GM21825 (cell line): ENCODE data around the gene AJUBA.
"Not testable (repeated sequence)": the region's sequence is repeated elsewhere in the genome, so short reads cannot be mapped to it uniquely, and the experiment has no call there.

Experiments
- ATAC-seq: cut with Tn5 transposase; IDR thresholded peaks from one replicate; pipeline ENCODE4 v1.9.1; 2021; ENCODE audit warnings: mild to moderate bottlenecking, moderate library complexity; ENCODE audit not compliant: unreplicated experiment

AJUBA gene

DNA sequence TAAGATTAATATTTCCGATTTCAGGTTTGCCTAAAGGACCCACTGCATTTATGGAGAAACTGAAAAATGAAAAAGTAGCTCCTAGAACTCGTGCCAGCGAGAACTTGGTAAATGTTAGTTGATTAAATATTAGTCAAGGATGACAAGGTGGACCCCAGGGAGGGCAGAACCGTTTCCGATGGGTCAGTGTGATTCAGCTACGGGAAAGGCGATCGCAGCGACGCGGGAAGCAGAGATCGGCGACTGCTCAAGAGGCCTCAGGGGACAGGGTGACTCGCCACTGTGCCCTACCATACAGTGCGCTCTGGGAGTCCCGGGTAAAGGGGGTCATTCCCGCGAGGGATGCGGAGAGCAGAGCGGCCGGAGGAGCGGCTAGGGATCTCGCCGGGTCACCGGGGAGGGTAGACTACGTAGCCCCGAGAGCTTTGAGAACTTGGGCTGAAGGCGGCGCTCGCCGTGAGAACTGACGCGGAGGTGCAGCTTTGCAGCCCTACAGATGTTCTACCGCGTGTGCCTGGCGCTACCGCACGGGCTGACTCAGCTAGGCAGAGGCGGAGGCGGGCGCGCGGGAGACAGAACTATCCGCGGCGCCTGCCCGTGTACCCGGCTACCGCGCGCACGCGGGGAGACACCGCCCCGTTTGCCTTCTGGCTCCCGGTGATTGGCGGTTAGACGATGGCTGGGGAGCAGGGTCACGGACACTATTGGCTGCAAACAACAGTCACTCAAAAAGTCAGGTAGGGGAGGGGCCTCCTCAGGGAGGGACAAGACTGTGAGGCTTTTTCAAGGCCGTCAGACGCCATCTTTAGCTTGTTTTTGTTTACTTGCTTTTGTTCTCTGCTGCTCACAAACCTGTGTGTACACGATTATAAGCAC lies 24.4 kb upstream of the AJUBA start:
- peak; percentile 95 for ATAC-seq

DNA sequence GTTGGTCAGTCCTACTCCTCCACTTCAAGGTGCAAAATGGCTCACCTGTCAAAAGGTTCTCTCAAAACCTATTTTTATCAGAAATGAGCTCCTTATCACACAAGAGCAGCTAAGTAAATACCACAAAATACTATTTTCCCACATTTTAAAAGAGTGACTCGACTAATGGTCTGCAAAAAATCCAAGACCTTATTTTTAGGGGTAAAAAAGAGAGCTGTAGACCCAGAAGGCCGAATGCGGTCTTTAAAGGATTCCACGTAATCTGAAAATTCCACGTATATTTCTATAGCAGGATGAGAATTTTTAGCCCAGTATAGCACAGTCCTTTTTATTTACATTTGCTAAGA lies 23.8 kb upstream of the AJUBA start:
- ATAC-seq, result no peak

DNA sequence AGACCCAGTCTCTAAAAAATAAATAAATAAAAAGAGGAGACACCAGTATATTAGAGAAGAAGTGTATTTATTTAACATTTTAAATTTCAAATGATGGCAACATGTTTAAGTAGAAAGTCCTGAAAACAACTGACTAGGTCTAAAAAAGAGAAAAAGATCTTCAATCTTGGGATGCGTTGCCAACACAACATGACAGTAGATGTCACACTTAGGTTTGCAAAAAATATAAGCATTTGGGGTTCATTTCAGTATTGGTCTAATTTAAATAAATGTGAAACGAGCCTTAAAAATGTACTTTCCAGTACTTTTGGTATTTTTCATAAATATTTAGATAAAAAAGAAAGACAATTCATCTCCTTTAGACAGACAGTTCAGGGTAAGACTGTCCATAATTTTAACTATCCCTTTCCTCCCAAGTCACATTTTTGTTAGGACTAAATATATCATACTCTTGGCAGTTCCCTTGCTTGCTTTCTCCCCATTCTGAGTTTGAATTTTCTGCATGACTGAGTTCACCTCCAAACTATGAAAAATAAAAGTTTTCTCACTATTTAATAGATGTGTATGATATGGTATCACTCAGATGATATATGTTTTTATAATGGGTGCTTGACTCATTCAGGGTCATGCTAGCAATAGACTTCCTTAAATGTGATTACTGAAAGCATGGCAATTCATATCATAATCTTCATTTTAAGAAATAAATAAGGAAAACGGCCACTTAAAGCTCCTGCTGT lies 23.3 kb upstream of the AJUBA start:
- ATAC-seq, result no peak

DNA sequence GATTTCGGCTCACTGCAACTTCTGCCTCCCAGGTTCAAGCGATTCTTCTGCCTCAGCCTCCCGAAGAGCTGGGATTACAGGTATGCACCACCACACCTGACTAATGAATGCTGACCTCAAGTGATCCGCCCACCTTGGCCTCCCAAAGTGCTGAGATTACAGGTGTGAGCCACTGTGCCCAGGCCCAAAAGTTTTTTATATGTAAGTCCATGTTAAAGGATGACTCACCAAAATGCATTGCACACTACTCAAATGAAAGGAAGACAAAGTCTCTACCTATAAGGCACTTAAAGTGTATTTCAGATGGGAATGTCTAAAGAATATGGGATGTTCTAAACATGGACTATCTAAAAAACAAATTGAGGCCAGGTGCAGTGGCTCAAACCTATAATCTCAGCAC lies 21.9 kb upstream of the AJUBA start:
- ATAC-seq, result not testable (repeated sequence)

DNA sequence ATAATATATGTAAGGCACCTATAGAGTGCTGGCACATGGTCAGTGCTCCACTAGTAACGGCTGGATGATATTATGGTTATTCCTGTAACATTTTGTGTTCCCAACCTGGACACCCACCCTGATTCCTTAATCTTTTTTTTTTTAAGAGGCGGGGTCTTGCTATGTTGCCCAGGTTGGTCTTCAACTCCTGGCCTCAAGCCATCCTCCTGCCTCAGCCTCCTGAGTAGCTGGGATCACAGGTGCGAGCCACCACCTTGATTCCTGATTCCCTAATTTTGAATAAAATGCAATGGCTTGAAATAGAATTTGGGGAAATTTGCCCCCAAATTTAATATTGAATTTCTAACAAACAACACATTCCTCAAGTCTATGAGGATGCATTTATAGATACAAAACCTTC lies 20.2 kb upstream of the AJUBA start:
- no peak for ATAC-seq

DNA sequence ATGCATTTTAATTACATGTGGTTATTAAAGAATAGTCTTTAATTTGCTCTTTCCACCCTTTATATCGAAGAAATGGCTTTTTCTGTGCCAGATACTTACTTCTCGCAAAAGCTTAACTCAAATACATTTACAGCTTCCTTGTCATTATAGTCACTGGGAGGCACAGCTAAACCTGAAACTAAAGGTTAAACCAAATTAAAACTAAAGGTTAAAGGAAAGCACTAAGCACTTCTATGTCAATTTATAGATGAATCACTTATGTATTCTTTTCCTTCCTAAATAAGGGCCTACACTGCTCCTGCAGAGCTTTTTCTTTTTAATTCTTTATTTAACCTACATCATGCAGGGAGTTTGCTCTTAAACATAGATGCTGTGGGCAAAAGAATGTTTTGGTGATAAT lies 18.5 kb upstream of the AJUBA start:
- no peak for ATAC-seq

DNA sequence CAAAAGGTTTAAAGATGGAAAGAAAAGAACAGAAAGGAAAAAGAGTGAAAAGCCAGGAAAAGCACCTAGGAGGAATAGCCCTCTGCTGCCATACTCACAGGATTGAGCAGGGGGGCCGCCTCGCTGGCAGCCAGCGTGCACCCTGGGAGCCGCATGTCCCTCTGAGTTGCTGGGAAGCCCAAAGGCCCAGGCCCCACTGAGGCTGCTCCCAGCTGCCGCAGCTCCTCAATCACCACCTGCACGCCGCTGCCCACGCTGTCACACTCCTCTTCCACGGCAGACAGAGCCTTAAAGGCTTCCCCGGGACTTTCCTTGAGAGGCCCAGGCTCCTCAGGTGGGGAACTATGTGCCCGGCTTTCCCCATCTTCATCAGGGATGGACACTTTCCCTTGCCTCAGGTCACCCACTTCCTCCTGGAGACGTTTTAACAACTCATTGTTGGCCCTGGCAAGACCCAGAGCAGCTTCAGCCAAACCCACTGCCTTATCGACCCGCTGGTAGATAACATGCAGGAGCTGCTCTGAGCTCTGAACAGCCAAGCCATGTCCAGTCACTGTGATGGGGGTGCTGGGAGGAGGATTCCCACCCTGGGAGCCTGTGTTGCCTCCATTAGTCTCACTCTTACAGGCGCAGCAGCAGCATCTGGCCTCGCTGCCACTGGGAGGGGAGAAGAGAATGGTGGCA lies 16.1 kb upstream of the AJUBA start:
- no peak for ATAC-seq

DNA sequence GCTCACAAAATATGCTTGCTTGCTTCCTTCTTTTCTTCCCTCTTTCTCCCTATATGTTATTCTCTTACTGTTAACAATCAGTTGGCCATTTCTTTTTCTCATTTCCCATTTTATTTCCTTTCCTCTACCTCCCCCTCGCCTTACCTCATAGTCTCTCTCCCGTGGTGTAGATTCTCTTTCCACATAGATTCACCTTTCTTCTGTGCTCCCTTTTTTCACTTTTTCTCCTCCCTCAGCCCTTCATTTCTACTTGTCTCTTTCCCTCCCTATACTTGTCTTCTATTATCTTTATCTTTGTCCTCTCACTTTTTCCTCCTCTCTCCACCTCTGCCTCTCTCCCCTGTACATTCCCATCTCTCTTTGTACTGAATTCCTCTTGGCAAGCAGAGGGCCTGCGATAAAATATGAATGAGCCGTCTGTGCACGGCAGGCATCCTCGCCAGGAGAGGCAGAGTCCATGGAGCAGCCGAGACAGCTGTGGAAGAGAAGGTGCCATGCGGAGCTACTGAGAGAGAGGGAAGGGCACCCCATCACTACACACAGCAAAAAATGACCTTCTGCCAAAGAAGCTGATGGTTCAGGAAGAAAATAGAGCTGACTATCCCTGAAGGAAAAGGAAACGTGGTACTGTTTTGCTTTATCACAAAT lies 15.4 kb upstream of the AJUBA start:
- no peak for ATAC-seq

DNA sequence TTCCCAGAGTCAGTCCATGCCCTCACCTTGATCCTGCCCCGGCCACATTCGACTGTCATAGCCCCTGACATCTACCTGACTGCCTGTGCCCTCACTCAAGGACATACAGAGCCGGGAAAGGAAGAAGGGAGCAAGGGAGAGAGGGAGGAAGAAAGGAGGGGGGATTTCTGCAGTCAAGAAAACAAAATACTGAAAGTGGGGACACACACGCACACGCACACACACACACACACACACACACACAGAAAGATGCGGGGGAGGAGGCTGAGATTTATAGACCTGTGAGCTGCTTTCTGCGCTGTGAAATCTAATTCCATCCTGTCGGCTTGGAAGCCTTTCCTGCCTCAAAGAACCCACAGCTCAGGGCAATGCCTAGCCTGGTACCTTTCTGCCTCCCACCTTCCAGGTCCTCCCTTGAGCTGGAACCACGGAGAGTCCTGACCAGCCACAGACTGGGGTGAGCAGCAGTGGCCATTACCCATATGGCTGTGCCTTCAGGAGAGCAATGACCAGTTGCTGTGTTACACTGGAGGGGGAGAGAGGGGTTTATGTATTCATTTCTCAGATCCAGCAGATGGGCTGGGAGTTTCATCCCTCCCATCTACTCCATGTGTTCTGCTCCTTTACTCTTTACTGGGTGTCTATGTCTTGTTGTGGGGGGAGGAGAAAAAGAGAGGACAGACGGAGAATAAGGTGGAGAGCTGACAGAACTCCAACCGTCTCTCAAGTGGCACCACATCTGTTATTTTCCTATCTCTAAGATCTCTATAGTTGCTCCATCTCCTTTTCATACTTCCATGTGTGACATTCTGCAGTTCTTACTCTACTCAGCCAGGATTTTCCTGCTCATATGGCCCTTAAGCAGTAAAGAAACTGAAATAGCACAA lies 14.7 kb upstream of the AJUBA start:
- no peak for ATAC-seq

DNA sequence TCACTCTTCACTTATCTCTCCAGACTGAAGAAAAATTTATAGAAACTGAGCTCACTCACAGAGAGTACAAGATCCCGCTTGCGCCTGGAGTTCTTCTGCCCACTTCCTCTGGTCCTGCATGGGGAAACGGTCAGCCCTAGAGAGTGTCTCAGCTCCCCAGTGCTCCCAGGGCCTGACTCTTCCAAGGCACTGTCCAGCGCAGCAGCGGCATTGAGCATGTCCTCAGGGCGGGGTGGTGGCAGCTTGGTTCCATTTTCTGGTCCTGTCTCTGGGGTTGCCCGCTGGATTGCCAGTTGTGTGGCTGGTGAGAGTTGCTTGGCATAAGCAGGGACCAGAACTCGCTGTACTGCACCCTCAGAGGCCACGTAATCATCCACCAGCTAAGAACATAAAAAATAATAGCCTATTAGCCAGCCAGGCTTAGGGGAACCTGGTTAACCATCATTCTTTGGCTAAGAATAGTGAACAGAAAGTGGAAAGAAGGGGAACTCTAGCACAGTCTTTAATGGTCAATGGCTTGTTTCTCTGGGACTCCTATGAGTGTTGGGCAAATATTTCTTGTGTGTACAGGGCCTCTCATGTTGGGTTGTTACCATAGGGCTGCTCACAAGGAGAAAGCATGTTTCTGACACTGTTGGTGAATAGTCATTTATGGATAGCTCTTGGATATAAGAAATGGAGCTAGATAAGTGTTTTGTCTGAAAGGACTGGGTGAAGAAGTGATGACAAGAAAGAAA lies 13.7 kb upstream of the AJUBA start:
- ATAC-seq, result no peak

DNA sequence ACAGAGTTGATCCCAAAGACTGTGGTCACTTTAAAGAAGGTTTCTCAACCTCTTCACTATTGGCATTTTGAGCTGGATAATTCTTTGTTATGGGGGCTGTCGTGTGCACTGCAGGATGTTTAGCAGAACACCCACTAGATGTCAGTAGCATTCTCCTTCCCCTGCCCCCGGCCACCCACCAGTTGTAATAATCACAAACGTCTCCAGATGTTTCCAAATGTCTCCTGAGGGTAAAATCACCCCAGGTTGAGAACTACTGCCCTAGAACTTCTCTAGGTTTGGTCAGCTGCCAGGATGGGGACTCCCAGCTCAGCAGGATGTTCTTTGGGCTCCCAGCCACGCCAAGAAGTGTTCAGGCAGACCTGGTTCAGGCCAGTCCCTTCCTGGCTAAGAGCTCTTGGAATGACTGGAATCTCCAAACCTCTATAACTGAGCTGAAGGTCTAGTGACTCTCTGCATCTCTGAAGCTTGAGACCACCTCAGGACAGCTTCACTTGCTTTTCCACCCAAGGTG lies 12.5 kb upstream of the AJUBA start:
- no peak for ATAC-seq

DNA sequence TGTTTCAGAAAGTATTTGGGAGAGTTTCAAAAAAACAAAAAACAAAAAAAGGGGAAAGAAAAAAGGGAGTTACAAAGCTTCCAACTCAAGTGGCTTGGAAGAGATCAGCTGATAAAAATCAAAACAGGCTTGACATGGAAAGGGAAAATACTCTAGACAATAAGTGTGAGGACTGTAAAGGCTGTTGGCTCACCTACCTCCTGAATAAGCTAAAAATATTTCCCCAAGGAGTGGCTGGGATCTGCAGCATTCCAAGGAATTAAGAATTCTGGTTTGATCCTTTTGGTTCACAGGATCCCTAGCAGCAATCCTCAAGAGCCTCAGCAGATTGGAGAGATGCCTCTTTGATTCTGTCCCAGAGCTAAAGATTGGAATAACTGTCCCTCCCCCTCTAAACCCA lies 11.2 kb upstream of the AJUBA start:
- ATAC-seq, result no peak

DNA sequence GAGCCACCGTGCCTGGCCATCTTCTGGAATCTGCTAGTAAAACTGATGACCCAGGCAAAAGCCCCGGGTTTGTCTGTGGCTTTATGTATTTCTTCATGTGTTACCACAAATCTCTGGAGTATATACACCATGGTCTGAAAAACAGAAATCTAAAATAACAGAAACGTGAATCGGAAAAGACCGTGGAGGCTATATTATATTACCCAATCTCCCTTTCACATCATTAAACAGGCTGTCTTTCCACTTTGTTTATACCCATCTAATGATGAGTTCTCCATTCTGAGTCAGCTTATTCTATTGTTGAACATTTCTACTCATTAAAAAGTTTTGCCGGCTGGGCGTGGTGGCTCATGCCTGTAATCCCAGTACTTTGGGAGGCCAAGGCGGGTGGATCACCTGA lies 9.5 kb upstream of the AJUBA start:
- no peak for ATAC-seq

DNA sequence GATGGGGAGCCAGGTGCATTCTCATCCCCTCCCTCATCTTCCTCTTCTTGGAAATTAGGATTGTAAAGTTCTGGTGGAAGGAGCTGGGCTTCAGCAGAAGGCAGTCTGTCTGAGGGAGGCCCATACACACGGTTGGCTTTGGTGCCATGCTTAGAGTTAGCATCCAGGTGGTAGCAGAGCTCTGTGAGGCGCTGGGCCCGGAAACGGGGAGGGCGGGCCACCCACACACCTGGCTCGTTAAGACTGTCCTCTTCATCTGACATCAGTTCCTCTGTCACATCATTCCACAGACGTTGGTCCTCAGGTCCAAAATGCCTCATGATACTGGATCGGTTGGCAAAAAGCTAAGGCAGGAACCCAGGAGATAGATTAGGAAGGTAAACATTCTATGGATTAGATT lies 4.9 kb upstream of the AJUBA start:
- no peak for ATAC-seq

DNA sequence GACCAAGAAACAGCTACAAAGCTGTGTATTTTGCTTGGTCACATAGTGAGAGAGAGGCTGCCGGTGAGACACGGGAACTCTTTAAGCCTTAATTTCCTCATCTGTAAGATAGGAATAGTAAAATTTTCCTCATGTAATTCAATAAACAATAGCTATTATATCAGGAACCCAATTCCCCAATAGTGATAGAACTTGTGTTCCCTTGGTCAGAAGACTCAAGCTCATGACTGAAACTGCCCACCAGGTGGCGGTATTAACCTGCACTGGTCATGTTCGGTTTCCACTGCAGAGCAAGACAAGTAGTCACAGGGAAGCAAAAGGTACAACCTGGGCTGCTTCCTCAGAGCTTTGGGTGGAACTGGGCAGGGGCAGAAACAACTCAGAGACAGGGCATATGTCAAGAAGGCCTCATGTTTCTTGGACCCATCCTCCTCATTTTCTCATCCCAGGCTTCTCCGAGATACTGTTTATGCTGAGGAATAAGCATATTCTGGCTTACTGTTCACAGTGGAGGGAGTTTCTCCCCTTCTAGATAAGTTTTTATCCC lies 4.2 kb upstream of the AJUBA start:
- ATAC-seq, result no peak

DNA sequence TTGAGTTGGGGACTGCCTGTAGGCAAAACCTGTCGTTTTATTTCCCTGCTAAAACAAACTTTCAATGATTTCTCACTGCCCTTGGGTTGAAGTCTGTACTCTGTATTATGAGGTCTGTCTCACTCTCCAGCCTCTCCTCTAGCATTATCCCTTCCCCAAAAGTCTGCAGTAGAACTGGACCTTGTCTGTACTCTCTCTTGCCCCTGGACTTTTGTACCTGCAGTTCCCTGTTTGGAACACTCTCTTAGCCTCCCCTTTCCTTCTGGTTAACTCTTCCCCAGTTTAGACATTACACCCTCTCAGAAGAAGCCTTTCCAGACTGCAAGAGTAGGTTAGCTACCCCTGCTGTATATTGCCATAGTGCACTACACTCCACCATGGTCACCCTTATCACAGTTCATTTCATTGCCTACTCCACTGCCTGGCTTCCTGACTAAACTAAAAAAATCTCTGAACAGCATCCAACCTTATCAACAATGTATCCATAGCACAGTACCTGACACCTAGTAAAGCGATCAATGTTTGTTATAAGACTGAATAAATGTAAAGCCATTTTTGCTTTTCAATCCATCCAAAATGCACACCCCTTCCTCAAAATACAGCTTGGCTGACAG lies 3.6 kb upstream of the AJUBA start:
- ATAC-seq, result no peak

DNA sequence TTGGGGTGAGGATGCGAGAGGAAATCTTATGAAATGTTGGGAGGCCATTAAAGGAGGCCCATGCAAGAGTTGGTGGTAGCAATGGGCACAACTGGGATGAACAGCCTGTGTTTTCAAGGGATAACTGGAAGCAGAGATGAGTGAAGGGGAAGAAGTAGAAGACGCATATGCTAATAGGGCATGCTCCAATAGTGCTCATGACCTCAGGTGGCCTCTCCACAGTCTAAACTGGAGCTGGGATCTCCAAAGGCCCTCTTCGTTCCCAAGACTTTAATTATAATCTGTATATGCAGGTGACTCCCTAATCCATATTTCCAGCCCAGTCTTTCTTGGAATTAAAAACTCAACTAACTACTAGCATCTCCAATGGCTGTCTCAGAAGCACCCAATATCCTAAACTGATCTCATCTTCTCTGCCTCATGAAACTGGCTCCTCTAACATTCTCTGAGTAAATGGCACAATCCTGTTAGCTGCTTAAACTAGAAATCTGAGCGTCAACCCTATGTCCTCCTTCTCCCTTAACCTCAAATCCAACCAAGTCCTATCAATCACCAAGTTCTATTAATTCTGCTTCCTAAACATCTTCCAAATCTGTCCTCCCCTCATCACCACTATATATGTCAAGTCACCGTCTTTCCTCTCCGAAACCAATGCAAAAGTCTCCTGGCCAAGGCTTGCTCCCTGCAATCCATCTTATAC lies 2.8 kb upstream of the AJUBA start:
- no peak for ATAC-seq

DNA sequence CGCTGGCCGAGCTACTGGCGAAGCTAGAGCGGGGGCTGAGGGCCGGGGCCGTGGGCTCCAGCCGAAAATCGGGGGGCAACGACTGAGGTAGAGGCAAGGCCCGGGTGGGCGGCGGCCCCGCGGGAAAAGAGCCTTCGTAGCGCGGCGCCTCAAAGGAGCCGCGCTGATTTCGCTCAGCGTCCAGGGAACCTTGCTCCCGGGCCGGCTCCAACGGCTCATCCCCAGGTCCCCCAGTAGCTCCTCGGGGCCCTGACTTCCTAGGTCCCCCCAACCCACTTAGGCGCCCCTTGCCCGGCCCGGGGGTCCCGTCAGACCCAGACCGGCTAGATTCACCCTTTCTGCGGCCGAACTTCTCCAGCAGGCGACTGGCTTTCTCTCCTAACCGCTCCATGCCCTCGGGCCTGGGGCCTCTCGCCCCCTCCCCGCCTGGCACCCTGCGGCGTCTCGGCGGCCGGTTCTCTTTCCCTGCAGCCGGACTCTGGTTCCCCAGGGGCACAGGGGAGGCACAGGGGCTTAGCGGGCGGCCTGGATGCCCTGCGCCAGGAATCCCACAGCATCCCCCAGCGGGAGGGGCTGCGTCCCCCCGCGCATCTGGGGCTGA lies 375 bp downstream of the AJUBA start:
- peak; percentile 7 for ATAC-seq
